WERI-Rb-1 (cell line): ENCODE data around the gene VWA3B.
"Not testable (repeated sequence)": the region's sequence is repeated elsewhere in the genome, so short reads cannot be mapped to it uniquely, and the experiment has no call there.

ENCODE experiments used
- DNase-seq: peaks from one replicate; pipeline ENCODE4 v3.0.0-alpha.2; 2020
- H3K27ac ChIP-seq: fragments of 250-450 bp; sonication (Bioruptor Pico); 2 replicates; pipeline ENCODE4 v1.5.1; 2020; ENCODE audit warnings: mild to moderate bottlenecking, moderate library complexity
- H3K27me3 ChIP-seq: fragments of 250-450 bp; sonication (Bioruptor Pico); 2 replicates; pipeline ENCODE4 v1.5.1; 2021; ENCODE audit warnings: mild to moderate bottlenecking, low read depth, moderate library complexity; ENCODE audit not compliant: insufficient read depth, severe bottlenecking
- H3K36me3 ChIP-seq: fragments of 250-450 bp; sonication (Bioruptor Pico); 2 replicates; pipeline ENCODE4 v1.5.1; 2020; ENCODE audit warnings: mild to moderate bottlenecking, moderate library complexity
- H3K4me3 ChIP-seq: 2 replicates; pipeline ENCODE4 v1.5.1; 2011; ENCODE audit warnings: low read depth, mild to moderate bottlenecking, control low read depth, low read length
- H3K9me3 ChIP-seq: fragments of 250-450 bp; sonication (Bioruptor Pico); 2 replicates; pipeline ENCODE4 v1.5.1; 2021; ENCODE audit warnings: mild to moderate bottlenecking, moderate library complexity; ENCODE audit not compliant: severe bottlenecking
- TF ChIP-seq, protein P1 (sequence below): IDR thresholded peaks from 2 replicates; pipeline ENCODE4 v1.5.1; 2011; ENCODE audit warnings: low read depth, mild to moderate bottlenecking, control low read depth, inconsistent platforms, low read length

The VWA3B gene

GRCh38 chr2:98252038-98252773 is 165.2 kb downstream of the VWA3B start:
- H3K9me3 ChIP-seq: no peaks in the 10 kb centered on the region
- no peak for DNase-seq

DNA sequence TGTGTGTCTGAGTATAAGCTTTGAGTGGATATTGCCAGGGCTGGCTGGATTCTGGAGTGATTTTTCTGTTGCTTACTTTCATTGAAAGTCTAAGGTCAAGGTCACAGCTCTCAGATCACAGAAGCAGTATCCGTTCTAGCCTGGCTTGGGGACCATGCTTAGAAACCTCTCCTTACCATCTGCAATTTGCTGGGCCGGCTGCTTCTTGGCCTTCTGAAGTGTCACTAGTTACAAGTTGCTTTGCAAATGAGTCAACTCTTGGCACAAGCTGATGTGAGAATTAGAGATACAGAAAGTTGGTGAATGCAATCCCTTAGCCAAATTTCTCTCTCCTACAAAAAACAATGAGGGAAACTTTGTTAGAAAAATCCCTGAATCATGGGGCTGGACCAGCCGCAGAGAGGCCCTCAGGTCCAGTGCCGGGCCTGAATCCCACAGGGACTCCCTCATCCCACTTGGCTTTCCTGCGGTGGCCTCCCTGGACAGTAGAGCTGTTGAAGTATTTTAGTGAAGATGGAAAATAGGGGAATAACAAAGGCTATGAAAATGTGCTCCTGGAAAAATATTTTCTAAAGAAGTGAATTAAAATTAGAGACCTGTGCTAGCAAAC is 166.6 kb downstream of the VWA3B start:
- TF ChIP-seq, protein P1, sequence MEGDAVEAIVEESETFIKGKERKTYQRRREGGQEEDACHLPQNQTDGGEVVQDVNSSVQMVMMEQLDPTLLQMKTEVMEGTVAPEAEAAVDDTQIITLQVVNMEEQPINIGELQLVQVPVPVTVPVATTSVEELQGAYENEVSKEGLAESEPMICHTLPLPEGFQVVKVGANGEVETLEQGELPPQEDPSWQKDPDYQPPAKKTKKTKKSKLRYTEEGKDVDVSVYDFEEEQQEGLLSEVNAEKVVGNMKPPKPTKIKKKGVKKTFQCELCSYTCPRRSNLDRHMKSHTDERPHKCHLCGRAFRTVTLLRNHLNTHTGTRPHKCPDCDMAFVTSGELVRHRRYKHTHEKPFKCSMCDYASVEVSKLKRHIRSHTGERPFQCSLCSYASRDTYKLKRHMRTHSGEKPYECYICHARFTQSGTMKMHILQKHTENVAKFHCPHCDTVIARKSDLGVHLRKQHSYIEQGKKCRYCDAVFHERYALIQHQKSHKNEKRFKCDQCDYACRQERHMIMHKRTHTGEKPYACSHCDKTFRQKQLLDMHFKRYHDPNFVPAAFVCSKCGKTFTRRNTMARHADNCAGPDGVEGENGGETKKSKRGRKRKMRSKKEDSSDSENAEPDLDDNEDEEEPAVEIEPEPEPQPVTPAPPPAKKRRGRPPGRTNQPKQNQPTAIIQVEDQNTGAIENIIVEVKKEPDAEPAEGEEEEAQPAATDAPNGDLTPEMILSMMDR: no peak
- Histone ChIP-seq H3K36me3 (no peaks in the 10 kb centered on the region), H3K27ac (no peak overlapping the region), H3K4me3 (no peak overlapping the region), H3K9me3 (no peaks in the 10 kb centered on the region), H3K27me3 (no peaks in the 10 kb centered on the region)
- no peak for DNase-seq

More at GRCh38 chr2:98252038-98252773, 165.2 kb downstream of the VWA3B start:
- TF ChIP-seq, protein P1: no peak
- Histone ChIP-seq H3K4me3 (no peak overlapping the region), H3K27ac (no peak overlapping the region), H3K27me3 (no peaks in the 10 kb centered on the region), H3K36me3 (no peaks in the 10 kb centered on the region)

- Histone ChIP-seq H3K27ac (no peak overlapping the region), H3K4me3 (no peak overlapping the region), H3K27me3 (no peaks in the 10 kb centered on the region), H3K9me3 (no peaks in the 10 kb centered on the region), H3K36me3 (no peaks in the 10 kb centered on the region)
- no peak for DNase-seq
- TF ChIP-seq, protein P1: no peak
Observed at GRCh38 chr2:98254504-98255059, 167.6 kb downstream of the VWA3B start.

DNA sequence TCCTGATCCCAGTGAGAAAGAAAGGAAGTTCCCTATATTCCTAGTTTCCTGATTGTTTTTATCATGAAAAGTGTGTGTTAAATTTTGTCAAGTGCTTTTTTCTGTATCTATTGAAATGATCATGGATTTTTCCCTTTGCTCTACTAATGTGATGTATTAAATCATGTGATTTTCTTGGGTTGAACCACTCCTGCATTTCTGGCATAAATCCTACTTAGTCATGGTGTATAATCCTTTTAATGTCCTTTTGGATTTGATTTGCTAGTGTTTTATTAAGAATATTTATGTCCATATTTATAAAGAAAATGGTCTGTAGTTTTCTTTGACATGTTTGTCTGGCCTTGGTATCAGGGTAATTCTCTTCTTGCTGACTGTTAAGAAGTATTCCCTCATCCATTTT is 171.9 kb downstream of the VWA3B start:
- no peak overlapping the region for H3K27ac ChIP-seq
- no peaks in the 10 kb centered on the region for H3K36me3 ChIP-seq
- H3K9me3 ChIP-seq: no peaks in the 10 kb centered on the region
- no peaks in the 10 kb centered on the region for H3K27me3 ChIP-seq
- DNase-seq: no peak
- TF ChIP-seq, protein P1: no peak
- H3K4me3 ChIP-seq: no peak overlapping the region

DNA sequence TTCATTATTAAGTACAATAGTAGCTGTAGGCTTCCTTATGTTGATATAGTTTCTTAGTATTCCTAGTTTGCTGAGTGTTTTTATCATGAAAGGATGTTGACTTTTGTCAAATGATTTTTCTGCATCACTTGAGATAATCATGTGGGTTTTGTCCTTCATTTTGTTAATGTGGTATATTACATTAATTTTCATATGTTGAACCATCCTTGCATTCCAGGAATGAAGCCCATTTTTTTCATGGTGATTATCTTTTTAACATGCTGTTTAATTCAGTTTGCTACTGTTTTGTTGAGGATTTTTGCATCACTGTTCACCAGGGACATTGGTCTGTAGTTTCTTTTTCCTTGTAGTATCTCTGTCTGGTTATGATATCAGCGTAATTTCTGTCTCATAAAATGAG is 176.4 kb downstream of the VWA3B start:
- Histone ChIP-seq H3K27me3 (no peaks in the 10 kb centered on the region), H3K36me3 (no peaks in the 10 kb centered on the region), H3K9me3 (peaks cover 3% of the 10 kb centered on the region), H3K27ac (no peak overlapping the region), H3K4me3 (no peak overlapping the region)
- DNase-seq: no peak
- TF ChIP-seq, protein P1: no peak

DNA sequence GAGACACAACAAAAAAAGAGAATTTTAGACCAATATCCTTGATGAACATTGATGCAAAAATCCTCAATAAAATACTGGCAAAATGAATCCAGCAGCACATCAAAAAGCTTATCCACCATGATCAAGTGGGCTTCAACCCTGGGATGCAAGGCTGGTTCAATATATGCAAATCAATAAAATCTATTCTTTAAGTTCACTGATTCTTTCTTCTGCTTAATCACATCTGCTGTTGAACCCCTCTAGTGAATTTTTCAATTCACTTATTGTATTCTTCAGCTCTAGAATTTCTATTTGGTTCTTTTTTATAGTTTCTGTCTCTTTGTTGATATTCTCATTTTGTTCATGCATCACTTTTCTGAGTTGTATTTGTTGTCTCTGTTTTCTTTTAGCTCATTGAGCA is 181.3 kb downstream of the VWA3B start:
- DNase-seq, H3K9me3 ChIP-seq, H3K27ac ChIP-seq, H3K36me3 ChIP-seq, H3K27me3 ChIP-seq, H3K4me3 ChIP-seq: not testable (repeated sequence)
